ENCODE measurements around the gene SH2D1B.
"Not testable (repeated sequence)": the region's sequence is repeated elsewhere in the genome, so short reads cannot be mapped to it uniquely, and the experiment has no call there.

The SH2D1B gene

GRCh38 chr1:162361349-162361748 is 50.6 kb downstream of the SH2D1B start:
- no peak for DNase-seq (ENCODE audit: low read depth)

DNA sequence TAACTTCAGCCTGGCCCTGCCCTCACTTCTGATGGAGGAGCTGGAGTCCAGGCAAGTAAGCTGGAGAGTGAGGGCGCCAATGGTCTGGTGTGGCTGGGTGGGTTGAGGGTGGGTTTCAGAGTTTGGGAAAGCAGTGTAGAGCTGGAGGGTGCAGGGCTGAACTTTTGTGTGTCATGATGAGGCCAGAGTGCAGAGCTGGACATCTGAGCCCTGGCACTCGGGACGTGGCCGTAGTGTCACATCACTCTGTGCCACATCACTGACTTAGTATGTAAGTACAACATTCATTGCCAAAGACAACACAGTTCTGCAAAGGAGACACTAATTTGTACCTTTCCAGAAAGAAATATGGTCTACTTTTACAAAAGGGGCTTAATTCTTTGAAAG is 51.1 kb downstream of the SH2D1B start:
- DNase-seq (ENCODE audit: low read depth) = no peak

DNA sequence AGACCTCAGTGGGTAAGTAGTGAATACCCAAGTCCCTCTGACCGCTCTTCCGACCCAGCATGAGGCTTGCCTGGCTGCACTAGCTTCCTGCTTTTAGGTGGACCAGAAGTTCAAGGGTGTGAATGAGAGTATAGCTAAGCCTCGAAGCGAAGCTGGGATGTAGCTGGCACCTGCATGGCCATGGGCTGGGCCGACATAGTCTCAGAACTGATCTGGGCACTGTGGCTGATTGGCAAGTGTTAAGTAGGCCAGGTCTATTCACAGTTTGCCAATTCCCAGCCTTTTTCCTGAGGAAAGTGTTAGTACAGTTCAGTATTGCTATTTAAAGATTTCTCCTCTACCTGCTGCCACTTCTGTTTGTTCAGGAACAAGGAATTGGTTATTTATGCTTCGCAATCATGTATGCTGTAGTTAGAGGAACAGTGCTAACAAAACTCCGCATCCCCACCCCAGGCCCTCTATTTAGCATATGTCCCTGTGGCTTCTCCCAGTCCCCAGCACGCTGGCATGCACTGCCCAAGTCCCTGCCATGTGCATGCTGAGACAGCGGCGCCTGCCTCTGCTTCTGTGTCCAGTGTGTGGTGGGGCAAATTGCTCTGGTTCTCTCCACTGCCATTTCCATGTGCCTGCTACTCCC is 51.6 kb downstream of the SH2D1B start:
- no peak for DNase-seq (ENCODE audit: low read depth)

- DNase-seq (ENCODE audit: low read depth) = no peak
These were observed 52.3 kb downstream of the SH2D1B start for GRCh38 chr1:162359523-162360236.

DNA sequence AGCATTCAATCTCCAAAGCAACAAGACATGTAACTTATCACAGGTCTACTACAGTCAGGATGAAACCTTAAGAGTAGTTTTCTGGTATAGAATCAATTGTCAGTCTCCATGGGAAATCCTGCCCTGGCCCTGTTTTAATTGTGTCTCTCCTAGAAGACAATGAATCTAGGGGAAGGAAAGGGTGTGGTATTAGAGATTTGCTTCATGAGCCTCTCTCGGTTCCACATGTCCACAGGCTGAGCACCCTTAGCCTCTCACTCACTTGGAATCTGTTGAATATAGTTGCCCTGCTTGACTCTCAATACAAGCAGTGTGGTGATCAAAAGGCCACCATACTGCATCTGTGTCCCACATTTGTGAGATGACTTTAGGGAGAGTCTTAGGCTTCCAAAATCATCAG is 53.0 kb downstream of the SH2D1B start:
- DNase-seq (ENCODE audit: low read depth) = no peak

GRCh38 chr1:162357681-162358266 is 54.2 kb downstream of the SH2D1B start:
- DNase-seq (ENCODE audit: low read depth) = no peak

GRCh38 chr1:162353702-162354101 is 58.2 kb downstream of the SH2D1B start:
- no peak for DNase-seq (ENCODE audit: low read depth)

DNA sequence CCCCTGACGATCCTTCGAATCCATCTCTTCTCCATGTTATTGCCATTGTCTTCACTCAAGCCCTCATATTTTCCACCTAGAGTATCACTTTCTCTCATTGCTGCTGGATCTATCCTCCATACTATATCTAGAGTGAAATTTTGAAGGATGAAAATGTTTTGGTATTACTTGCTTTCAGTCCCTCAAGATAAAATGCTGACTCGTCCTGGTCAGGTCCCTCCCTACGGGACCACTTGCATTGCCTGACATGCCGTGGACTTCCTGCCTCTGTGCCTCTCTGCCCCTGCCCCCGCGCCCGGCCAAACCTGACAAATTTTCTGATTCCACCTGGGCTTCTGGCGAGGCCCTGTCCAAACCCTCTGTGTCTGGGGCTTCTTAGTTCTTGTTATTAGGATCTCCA is 58.9 kb downstream of the SH2D1B start:
- no peak for DNase-seq (ENCODE audit: low read depth)

GRCh38 chr1:162351874-162352273 is 60.1 kb downstream of the SH2D1B start:
- not testable (repeated sequence) for DNase-seq (ENCODE audit: low read depth)

DNA sequence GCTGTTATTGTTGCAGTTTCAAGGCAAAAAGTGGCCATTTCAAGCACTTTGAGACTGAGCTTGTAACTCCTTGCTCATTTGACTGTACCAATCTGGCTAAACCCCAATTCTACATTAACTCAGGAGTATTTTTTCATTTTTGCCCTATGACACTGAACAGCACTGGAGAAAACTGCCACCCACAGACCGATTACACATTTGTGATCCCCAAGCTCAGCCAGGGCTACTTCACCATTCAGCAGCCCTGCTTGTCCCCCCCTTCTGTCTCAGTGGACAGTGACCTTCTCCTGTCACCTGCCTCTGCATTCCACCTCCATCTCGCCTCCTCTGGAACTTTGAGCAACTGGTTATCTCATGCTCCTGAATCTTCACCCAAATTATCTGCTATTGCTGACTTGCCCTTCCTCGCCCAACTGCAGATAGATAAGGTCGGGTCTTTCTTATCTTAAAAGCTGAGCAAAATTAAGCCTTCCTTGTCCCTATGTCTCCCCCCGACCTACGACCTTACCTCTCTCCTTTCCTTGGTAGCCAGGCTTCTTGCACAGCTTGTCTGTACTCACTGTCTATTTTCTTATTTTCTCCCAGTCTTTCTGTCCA is 60.6 kb downstream of the SH2D1B start:
- DNase-seq (ENCODE audit: low read depth) = no peak

- peak; percentile 58 for DNase-seq (ENCODE audit: low read depth)
These were observed 62.2 kb downstream of the SH2D1B start for GRCh38 chr1:162349635-162350330.

DNA sequence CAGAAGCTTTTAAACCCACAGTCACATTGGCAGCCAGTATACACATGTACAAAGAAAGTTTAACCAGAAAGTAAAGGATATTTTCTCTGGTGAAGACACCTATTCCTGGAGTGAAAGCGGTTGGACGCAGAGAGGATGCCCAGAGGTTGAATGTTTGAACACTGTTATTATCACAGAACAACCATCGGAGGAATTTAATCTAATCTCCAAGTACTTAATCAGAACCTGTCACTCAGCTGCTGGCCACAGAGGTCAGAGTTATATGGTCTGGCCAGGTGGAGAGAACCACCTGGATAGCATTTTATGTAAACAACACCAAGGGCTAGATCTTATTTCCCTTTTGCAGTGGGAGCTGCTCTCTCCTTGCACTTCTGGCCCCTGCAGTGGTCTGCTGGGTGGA is 64.7 kb downstream of the SH2D1B start:
- DNase-seq (ENCODE audit: low read depth) = no peak
